ENCODE measurements around the gene MSL1. TPM values are rescaled to one million over a fixed set of nuclear protein-coding genes. Genes with fewer than 3 reads are reported as not detected.

Gene MSL1
- total and polyA plus RNA-seq, 9 of the 15 experiments (the other 6 are each of a cell fraction or from before 2014, with no cell fraction given) = 13.8 to 120 (median 61.9) TPM

- TF ChIP-seq BACH1 (tag; IDR thresholded peaks at IDR 0.05) = 0 out of 2 replicates have a peak, but pooled peaks have one; percentile 7
- no peak for TF ChIP-seq THAP12 (CRISPR knock-in tag; IDR thresholded peaks at IDR 0.05)
- no peak for TF ChIP-seq ZNF695 (CRISPR knock-in tag; IDR thresholded peaks at IDR 0.05)
- TF ChIP-seq ZKSCAN8 (CRISPR knock-in tag; IDR thresholded peaks at IDR 0.05) = no peak
- TF ChIP-seq CGGBP1 (CRISPR knock-in tag; IDR thresholded peaks at IDR 0.05) = no peak
- no peak for TF ChIP-seq ZC3H11A (IDR thresholded peaks at IDR 0.05; ENCODE audit: low read depth, low read length)
- no peak for TF ChIP-seq ZNF282 (CRISPR knock-in tag; IDR thresholded peaks at IDR 0.05)
- TF ChIP-seq BCL6 (CRISPR knock-in tag; IDR thresholded peaks at IDR 0.05) = no peak
- peak; percentile 100 for TF ChIP-seq MYC (IDR thresholded peaks at IDR 0.05; ENCODE audit: low read depth, low read length)
- peak; percentile 30; the same call in 1 of the 2 replicates for TF ChIP-seq MYC (CRISPR knock-in tag; IDR thresholded peaks at IDR 0.05; ENCODE audit: borderline replicate concordance, low read depth)
- TF ChIP-seq XRCC5 (IDR thresholded peaks at IDR 0.05; ENCODE audit: low read depth, low read length) = no peak
- TF ChIP-seq SIN3A (IDR thresholded peaks at IDR 0.05; ENCODE audit: borderline replicate concordance in 2 of 2, control insufficient read depth in 1 of 2, low read depth in 2 of 2, low read length in 2 of 2) = peak; percentile 95 to 97
- no peak; the same call in 1 of the 2 replicates for TF ChIP-seq ESRRA (IDR thresholded peaks at IDR 0.05; ENCODE audit: borderline replicate concordance, low read depth)
- peak; percentile 86 for TF ChIP-seq CCNT2 (IDR thresholded peaks at IDR 0.05; ENCODE audit: borderline replicate concordance, extremely low read depth, insufficient read length, low read depth, low read length)
- 0 out of 2 replicates have a peak, but pooled peaks have one; percentile 7 for TF ChIP-seq PHF8 (IDR thresholded peaks at IDR 0.05; ENCODE audit: borderline replicate concordance, low read length)
- TF ChIP-seq FOS (IDR thresholded peaks at IDR 0.05; ENCODE audit: extremely low read depth, insufficient read length) = no peak
- TF ChIP-seq CBX3 (IDR thresholded peaks at IDR 0.05; ENCODE audit: borderline replicate concordance in 1 of 2, low read length in 2 of 2) = no peak
- no peak for TF ChIP-seq MBD1 (CRISPR knock-in tag; IDR thresholded peaks at IDR 0.05)
- no peak for TF ChIP-seq CBFA2T3 (IDR thresholded peaks at IDR 0.05)
- peak; percentile 11; the same call in 1 of the 2 replicates for TF ChIP-seq SAFB (IDR thresholded peaks at IDR 0.05; ENCODE audit: borderline replicate concordance, low read depth, low read length)
- no peak for TF ChIP-seq ZBTB9 (CRISPR knock-in tag; IDR thresholded peaks at IDR 0.05)
Observed at GRCh38 chr17:40098846-40099618, 22.7 kb upstream of the MSL1 start (continued).
